K562 (cell line): Measurements from ENCODE around the gene ANKRD34A. TPM values are rescaled to one million over a fixed set of nuclear protein-coding genes. Genes with fewer than 3 reads are reported as not detected.

ENCODE experiments used
- BRD9 ChIP-seq: fragments of 450-650 bp; IDR thresholded peaks from 2 replicates; pipeline ENCODE4 v1.6.1; 2018; ENCODE audit warnings: low read depth; ENCODE audit not compliant: partially characterized antibody
- FOS ChIP-seq: IDR thresholded peaks from 3 replicates; pipeline ENCODE4 v1.6.1; 2011; ENCODE audit not compliant: insufficient read length; ENCODE audit errors: extremely low read depth
- FOXJ2 ChIP-seq: fragments of 200-800 bp; sonication (Bioruptor generic); IDR thresholded peaks from 2 replicates; pipeline ENCODE4 v1.6.1; 2016; ENCODE audit warnings: missing genetic modification characterization, missing compliant biosample characterization
- FOXO4 ChIP-seq: fragments of 450-650 bp; formaldehyde crosslinking; IDR thresholded peaks from 2 replicates; pipeline ENCODE4 v1.4.0; 2020; ENCODE audit warnings: mild to moderate bottlenecking, moderate library complexity
- HSF4 ChIP-seq: fragments of 250-450 bp; sonication (Bioruptor Pico); IDR thresholded peaks from 2 replicates; pipeline ENCODE4 v2.1.2; 2022; ENCODE audit warnings: mild to moderate bottlenecking, moderate library complexity, borderline replicate concordance
- KDM1A ChIP-seq, 2 experiments: fragments of 450-650 bp; IDR thresholded peaks; 2 replicates each; pipeline ENCODE4 v1.6.1; 2016; ENCODE audit warnings: mild to moderate bottlenecking in 2 of 2
- NCOA1 ChIP-seq: fragments of 450-650 bp; IDR thresholded peaks from 2 replicates; pipeline ENCODE4 v1.6.1; 2016; ENCODE audit warnings: low read depth
- OTX1 ChIP-seq: fragments of 450-650 bp; formaldehyde crosslinking; IDR thresholded peaks from 2 replicates; pipeline ENCODE4 v1.4.0; 2022; ENCODE audit warnings: mild to moderate bottlenecking
- POLR2B ChIP-seq: fragments of 450-650 bp; IDR thresholded peaks from 2 replicates; pipeline ENCODE4 v1.6.1; 2018; ENCODE audit warnings: low read depth; ENCODE audit not compliant: partially characterized antibody
- POLR2G ChIP-seq: fragments of 200-400 bp; formaldehyde crosslinking; IDR thresholded peaks from 2 replicates; pipeline ENCODE4 v1.6.1; 2017; ENCODE audit warnings: low read depth, mild to moderate bottlenecking, antibody characterized with exemption, low read length, moderate library complexity
- PTBP1 ChIP-seq: fragments of 200-400 bp; formaldehyde crosslinking; IDR thresholded peaks from 2 replicates; pipeline ENCODE4 v1.6.1; 2017; ENCODE audit warnings: low read depth, low read length
- SMC3 ChIP-seq: conservative IDR thresholded peaks from 2 replicates; pipeline ENCODE4 v1.6.1; 2011; ENCODE audit warnings: low read depth, low read length, improper control_type of control experiment; ENCODE audit not compliant: insufficient read depth
- TEAD4 ChIP-seq, 2 experiments: sonication (generic) in 1 of 2; formaldehyde crosslinking in 1 of 2; IDR thresholded peaks; 2 replicates each; pipeline versions ENCODE4 v1.6.1 to v1.8.0; 2012 to 2022; ENCODE audit warnings: borderline replicate concordance in 1 of 2, inconsistent platforms in 1 of 2, low read length in 1 of 2, mild to moderate bottlenecking in 1 of 2, missing genetic modification reagents in 1 of 2
- ZFPM2 ChIP-seq: fragments of 250-450 bp; sonication (Bioruptor Pico); IDR thresholded peaks from 2 replicates; pipeline ENCODE4 v1.5.1; 2022; ENCODE audit warnings: mild to moderate bottlenecking
- ZNF197 ChIP-seq: fragments of 200-800 bp; sonication (Bioruptor generic); IDR thresholded peaks from 2 replicates; pipeline ENCODE4 v1.6.1; 2016; ENCODE audit warnings: low read depth, missing genetic modification characterization, missing compliant biosample characterization
- ZNF699 ChIP-seq: fragments of 250-450 bp; sonication (Bioruptor Pico); IDR thresholded peaks from 2 replicates; pipeline ENCODE4 v1.8.0; 2021; ENCODE audit warnings: mild to moderate bottlenecking, moderate library complexity; ENCODE audit not compliant: insufficient replicate concordance
- ZZZ3 ChIP-seq: fragments of 450-650 bp; IDR thresholded peaks from 2 replicates; pipeline ENCODE4 v1.6.1; 2016; ENCODE audit warnings: antibody characterized with exemption, mild to moderate bottlenecking, moderate library complexity
- polyA plus RNA-seq, 8 experiments: library from polyadenylated mRNA; depleted of rRNA in 4 of 8; stranded (reverse) in 5 of 8; unstranded in 3 of 8; fragments of >200 nt; fragmentation: Nextera tagmentation in 2 of 8; fragmentation: Illumina TruSeq in 1 of 8; extraction: Ambion mirVana in 2 of 8; extraction: Trizol in 1 of 8; gene quantifications; 2 replicates each; pipeline versions ENCODE4 v1.2.1 to v1.2.3, GENCODE V29; 2011 to 2014; ENCODE audit warnings: inconsistent platforms in 1 of 8, missing spikeins in 1 of 8
- total RNA-seq, 7 experiments: library from RNA; depleted of rRNA in 6 of 7; stranded (reverse); fragments of >200 nt in 6 of 7; fragmentation: Illumina TruSeq in 2 of 7; extraction: Trizol in 2 of 7; gene quantifications; 2 replicates each; pipeline versions ENCODE4 v1.2.1 to v1.2.3, GENCODE V29; 2011 to 2021; ENCODE audit warnings: low replicate concordance in 1 of 7
- TF ChIP-seq, protein P1 (sequence below), 2 experiments: fragments of 450-650 bp; conservative IDR thresholded peaks; 2 replicates each; pipeline ENCODE4 v1.6.1; 2017; ENCODE audit warnings: mild to moderate bottlenecking in 2 of 2, moderate library complexity in 2 of 2

The ANKRD34A gene
- total and polyA plus RNA-seq, 9 of the 15 experiments (the other 6 are each of a cell fraction or from before 2014, with no cell fraction given), result 0.06 to 1.6 (median 0.43) TPM

- TF ChIP-seq, protein P1, sequence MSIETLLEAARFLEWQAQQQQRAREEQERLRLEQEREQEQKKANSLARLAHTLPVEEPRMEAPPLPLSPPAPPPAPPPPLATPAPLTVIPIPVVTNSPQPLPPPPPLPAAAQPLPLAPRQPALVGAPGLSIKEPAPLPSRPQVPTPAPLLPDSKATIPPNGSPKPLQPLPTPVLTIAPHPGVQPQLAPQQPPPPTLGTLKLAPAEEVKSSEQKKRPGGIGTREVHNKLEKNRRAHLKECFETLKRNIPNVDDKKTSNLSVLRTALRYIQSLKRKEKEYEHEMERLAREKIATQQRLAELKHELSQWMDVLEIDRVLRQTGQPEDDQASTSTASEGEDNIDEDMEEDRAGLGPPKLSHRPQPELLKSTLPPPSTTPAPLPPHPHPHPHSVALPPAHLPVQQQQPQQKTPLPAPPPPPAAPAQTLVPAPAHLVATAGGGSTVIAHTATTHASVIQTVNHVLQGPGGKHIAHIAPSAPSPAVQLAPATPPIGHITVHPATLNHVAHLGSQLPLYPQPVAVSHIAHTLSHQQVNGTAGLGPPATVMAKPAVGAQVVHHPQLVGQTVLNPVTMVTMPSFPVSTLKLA (conservative IDR thresholded peaks at IDR 0.05), result peak in 1 of 2 experiments; percentile 33; a peak in 2 of 4 replicates
- no peak for TF ChIP-seq ZNF197
- peak; percentile 32; the same call in 1 of the 2 replicates for TF ChIP-seq TEAD4 (IDR thresholded peaks at IDR 0.05; ENCODE audit: low read length)
- no peak for TF ChIP-seq TEAD4 (CRISPR knock-in tag; IDR thresholded peaks at IDR 0.05; ENCODE audit: borderline replicate concordance)
- no peak for TF ChIP-seq PTBP1
- no peak for TF ChIP-seq ZZZ3
- no peak for TF ChIP-seq HSF4 (CRISPR knock-in tag)
- no peak for TF ChIP-seq FOXJ2 (tag)
- TF ChIP-seq BRD9, result peak; percentile 69
- TF ChIP-seq FOXO4 (CRISPR knock-in tag), result no peak
- no peak for TF ChIP-seq POLR2G
- TF ChIP-seq NCOA1, result no peak
- peak; percentile 85 for TF ChIP-seq SMC3
- TF ChIP-seq ZNF699 (CRISPR knock-in tag), result no peak
- no peak for TF ChIP-seq KDM1A (IDR thresholded peaks at IDR 0.05)
- no peak for TF ChIP-seq ZFPM2 (CRISPR knock-in tag)
- no peak for TF ChIP-seq OTX1
- TF ChIP-seq FOS, result no peak
- no peak for TF ChIP-seq POLR2B
Measured at GRCh38 chr1:146012703-146013558, 48.6 kb upstream of the ANKRD34A start (continued).
